GM19328 (cell line): ENCODE results near the gene NELFCD.
A peak's percentile ranks its signal among the peaks of the same experiment; 100 is the strongest.
"Not testable (repeated sequence)": the region's sequence is repeated elsewhere in the genome, so short reads cannot be mapped to it uniquely, and the experiment has no call there.

ENCODE experiments used
- ATAC-seq: cut with Tn5 transposase; IDR thresholded peaks from one replicate; pipeline ENCODE4 v1.9.1; 2021; ENCODE audit warnings: mild to moderate bottlenecking, moderate library complexity; ENCODE audit not compliant: unreplicated experiment

NELFCD gene, protein sequence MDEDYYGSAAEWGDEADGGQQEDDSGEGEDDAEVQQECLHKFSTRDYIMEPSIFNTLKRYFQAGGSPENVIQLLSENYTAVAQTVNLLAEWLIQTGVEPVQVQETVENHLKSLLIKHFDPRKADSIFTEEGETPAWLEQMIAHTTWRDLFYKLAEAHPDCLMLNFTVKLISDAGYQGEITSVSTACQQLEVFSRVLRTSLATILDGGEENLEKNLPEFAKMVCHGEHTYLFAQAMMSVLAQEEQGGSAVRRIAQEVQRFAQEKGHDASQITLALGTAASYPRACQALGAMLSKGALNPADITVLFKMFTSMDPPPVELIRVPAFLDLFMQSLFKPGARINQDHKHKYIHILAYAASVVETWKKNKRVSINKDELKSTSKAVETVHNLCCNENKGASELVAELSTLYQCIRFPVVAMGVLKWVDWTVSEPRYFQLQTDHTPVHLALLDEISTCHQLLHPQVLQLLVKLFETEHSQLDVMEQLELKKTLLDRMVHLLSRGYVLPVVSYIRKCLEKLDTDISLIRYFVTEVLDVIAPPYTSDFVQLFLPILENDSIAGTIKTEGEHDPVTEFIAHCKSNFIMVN

DNA sequence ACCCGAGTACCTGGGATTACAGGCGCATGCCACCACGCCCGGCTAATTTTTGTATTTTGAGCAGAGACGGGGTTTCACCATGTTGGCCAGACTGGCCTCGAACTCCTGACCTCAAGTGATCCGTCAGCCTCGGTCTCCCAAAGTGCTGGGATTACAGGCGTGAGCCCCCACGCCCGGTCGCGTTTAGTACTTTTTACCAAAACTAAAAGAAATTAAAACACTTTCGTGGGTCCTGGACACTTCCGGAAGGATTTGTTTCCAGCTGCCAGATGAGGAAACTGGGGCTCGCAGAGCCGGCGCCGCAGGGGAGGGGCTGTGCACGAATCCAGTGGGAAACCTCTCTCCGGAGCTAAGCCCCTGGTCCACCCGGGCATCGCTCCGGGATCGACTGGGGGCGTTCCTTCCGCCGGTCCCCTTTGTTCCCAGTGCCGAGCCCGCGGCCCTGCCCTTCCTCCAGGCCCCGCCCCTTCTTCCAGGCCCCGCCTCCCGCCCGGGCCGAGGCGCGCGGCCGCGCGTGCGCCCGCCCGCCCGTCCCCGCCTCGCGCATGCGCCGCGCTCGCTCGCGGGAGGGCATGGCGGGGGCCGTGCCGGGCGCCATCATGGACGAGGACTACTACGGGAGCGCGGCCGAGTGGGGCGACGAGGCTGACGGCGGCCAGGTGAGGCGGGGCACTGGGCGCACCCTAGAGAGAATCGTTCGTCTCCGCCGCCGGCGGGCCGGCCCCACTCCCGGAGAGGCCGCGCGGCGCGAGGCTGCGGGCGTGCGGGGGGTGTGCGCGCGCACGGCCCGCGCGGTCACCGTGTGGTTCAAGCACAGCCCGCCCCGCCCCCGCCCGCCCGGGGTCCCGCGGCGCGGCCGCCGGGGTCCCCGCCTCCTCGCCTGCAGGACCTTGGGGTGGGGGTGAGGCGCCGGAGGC lies at the start of gene NELFCD:
NELFCD (plus strand) TSS at position 546 of the 917 bp plus-strand sequence; CDS start at position 600, 54 bp downstream.
- ATAC-seq = peak; percentile 74

DNA sequence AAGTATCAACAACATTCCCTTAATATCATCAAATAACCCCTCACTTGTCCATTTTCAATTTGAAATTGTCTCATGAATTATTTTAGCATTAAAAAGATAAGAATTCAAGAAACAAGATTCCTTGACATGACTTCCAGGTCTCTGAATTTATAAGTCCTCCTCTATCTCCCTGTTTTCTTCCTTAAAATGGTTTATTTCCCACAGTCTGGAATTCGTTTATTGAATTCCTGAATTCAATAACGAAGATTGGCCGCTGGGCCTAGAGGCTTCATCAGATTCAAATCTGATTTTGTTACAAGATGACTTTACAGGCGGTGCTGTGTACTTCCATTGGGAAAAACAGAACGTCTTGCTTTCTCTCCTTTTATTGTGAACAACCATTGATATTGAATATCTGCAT lies 48.9 kb upstream of the NELFCD start:
- ATAC-seq = no peak

DNA sequence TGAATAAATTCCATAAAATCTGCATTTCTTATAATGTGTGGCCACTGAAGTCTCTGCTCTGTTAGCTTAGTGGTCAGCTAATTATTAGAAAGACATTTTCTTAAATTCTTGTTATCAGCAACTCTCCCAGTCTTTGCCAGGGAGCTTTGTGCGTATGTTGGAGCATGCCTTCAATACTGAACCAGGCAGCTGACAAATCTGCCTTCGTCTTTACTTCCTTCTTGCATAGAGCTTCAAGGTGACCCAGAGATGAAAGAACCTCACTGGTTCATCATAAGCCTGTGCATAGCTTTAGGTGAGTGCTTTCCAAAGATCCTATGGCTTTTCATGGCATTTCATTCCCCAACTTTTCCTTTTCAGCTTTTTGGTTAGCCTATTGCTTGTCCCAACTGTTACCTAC lies 43.0 kb upstream of the NELFCD start:
- no peak for ATAC-seq

DNA sequence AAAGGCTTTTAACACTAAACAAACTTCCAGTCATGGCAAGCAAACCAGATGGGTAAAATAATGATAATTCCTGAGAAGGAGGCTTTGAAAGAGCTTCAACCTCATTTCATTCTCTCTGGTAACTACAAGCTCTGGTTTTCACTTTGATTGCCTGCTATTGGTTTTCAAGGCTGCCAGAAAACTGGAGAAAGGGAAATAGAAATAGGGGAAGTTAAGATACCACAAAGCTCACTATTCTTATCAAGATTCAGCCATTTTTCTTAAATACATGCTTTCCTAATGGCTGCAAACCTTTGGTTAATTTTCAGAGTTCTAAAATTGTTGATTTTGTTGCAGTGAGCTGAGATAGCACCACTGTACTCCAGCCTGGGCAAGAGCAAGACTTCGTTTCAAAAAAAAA lies 42.5 kb upstream of the NELFCD start:
- ATAC-seq = no peak

DNA sequence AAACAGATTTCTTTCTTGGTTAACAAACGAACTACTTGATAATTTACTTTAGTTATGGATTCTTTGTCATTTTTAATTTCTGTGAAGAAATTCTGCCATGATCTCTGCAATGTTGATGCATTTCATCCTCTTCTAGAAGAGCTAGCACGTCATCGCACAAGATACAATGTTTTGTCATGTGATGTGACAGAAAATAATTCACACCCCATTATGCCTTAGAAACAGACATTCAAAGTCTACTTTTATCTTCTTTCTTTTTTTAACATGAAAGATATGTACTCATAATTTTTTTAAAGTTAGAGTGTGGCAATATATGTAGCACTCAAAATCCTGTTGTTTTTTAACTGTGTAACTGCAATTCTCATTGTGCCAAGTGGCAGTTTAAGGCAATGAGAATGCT lies 39.6 kb upstream of the NELFCD start:
- no peak for ATAC-seq

DNA sequence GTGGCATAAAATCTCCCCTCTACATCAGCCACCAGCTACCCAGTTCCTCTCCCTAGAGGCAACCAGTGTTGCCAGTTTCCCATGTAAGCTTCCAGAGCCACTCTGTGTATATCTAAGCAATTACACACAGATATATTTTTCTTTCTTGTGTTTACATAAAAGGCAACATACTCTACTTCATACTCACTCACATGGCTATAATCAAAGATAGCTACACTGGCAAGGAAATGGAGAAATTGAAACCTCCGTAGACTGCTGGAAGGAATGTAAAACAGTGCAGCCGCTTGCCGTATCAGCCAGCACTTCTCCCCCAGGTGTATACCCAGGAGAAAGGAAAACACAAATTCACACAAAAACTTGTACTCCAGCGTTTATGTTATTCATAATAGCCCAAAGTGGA lies 38.5 kb upstream of the NELFCD start:
- ATAC-seq = no peak

DNA sequence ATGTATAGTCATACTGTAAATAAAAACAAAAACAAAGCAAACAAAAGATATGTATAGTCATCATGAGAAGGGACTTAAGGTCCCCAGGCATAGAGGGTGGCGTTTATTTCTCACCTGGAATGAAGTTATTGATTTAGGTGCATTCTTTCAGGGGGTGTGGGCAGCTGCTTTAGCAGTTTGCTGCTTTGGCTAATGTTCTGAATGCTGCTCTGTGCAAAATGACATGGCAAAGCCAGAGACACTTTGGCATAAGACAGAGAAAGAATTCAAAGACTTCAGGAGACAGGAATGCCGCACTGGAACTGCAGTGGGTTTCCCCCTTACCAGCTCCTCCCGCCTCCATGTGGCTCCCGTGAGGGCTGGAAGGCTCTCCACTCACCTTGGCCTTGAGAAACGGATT lies 36.4 kb upstream of the NELFCD start:
- no peak for ATAC-seq

DNA sequence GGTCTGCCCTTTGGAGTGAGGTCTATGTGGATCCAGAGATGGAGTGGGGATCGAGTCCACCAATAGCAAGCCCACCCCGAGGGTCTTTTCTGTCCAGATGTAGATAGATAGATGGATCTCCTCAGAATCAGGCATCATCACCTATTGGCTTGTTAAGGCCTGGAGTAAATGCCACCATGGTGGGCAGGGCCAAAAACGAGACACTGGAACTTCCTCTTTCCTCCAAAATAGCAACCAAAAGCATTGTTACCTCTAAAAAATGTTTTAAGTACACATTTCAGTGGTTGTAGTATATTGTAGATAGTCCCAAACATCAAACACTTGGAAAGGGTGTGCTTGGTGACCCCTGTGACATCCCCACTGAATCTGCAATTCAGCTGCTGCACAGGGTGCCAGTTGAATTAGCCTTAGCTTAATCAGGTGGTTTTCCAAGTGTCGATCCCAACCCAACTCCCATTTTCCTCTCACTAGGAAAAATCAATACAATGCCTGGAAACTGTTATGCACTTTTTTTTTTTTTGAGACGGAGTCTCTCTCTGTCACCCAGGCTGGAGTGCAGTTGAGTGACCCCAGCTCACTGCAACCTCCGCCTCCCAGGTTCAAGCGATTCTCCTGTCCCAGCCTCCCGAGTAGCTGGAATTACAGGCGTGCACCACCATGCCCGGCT lies 35.0 kb upstream of the NELFCD start:
- no peak for ATAC-seq

DNA sequence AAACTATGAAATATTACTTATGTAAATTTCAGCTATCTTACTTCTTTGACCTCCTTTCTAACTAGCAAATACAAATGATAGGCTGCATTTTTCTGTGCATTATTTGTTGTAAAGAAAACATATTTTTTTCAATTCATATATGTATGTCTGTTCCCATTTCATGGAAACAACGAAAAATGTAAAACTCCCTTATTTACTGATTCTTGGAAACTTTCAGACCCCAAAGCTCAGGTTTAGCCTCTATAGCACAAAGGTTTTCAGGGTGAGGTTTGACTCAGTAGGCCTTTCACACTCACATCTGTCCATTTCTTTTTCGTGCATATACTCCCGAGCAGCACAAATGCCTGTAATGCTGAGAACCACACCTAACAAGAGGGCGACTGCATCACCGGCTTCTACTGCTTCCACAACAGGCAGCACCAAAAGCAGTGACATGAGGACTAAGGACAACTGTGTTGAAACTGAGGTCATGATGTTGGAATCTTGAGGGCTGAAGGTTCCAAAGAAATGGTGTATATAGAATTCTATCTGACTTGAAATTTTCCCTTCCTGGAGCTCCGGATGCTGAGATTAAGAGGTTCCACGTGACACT lies 33.2 kb upstream of the NELFCD start:
- not testable (repeated sequence) for ATAC-seq

DNA sequence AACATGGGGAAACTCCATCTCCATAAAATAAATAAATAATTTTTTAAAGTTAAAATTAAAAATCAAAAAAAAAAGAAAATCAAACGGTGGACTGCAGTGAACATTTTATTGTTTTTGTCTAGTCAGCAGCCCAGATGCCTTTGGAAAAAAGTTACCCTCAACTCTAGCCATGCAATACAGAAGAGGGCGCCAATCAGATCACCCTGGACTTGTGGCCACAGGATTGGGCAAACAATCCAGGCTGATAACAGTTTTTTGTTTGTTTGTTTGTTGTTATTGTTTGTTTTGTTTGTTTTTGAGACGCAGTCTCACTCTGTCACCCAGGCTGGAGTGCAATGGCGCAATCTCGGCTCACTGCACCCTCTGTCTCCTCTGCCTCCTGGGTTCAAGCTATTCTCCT lies 30.5 kb upstream of the NELFCD start:
- ATAC-seq = no peak

DNA sequence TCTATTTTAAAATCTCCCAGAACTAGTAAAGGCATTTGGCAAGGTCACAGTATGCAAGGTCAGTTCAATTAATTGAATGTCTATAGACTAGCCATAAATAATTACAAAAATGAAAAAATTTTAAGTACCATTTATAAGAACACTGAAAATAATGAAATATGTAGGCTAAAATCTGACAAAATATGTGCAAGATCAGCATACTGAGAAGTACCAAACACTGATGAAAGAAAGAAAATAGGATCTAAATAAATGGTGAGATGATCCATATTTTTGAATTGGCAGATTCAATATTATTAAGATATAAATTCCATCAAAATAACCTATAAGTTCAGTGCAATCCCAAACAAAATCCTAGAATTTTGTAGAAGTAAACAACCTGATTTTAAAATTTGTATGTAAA lies 28.0 kb upstream of the NELFCD start:
- ATAC-seq = no peak

DNA sequence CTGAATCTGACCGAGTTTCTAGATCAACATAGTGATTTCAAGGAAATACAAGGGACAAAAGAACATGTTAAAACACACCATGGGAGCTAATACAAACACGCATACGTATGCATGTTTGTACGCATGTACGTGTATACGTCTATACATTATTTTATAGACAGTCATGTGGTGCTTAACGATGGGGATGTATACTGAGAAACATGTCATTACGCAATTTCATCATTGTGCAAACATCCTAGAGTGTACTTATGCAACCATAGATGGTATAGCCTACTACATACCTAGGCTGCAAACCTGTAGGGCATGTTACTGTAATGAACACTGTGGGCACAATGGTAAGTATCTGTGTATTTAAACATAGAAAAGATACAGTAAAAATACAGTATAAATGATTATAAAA lies 25.0 kb upstream of the NELFCD start:
- no peak for ATAC-seq

DNA sequence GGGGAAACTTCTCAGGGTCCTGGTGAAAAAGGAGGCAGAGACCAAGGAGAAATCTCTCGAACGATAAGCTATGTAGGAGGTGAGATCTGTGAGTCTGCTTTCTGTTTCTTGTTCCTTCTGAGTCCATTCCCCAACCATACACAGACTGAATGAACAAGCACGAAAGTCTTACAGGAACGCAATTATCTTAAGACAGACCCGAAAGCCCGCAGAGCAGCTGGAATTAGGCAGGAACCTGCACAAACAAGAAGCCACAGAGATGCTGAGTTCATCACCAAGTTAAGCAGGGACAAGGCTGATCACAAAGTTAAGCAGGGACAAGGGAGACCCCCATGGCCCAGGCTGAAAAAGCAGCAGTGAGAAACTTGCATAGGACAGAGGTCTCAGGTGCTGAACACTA lies 21.4 kb upstream of the NELFCD start:
- no peak for ATAC-seq

DNA sequence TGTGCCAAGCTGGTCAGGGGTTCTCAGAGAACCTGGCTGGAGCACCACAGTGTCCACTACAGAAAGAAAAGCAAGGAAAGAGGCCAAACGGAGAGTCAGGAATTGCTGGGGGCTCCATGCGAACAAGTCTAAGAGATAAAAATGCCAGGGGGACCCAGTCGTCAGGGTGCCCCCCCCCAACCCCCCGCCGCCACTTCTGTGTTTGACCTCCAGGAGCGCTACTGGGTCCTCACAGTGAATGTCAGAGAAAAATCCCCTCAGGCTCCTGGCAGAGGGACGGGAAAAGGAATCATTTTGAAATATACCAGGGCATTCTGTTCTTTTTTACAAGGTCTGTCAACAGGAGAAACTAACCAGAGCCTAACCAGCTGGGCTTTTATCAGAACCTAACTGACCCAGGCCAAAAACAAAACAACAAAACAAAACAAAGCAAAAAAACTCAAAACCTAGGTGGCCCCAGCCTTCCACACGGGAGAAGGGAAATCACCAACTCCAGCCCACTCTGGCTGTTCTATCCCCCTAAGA lies 17.9 kb upstream of the NELFCD start:
- no peak for ATAC-seq

DNA sequence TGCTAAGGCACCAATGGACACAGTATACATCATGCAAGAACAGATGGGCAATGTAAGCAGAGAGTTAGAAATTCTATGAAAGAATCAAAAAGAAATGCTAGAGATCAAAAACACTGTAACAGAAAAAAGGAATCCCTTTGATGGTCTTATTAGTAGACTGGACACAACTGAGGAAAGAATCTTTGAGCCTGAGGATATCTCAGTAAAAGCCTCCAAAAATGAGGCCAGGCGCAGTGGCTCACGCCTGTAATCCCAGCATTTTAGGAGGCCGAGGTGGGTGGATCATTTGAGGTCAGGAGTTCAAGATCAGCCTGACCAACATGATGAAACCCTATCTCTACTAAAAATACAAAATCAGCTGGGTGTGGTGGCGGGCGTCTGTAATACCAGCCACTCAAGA lies 17.1 kb upstream of the NELFCD start:
- not testable (repeated sequence) for ATAC-seq

DNA sequence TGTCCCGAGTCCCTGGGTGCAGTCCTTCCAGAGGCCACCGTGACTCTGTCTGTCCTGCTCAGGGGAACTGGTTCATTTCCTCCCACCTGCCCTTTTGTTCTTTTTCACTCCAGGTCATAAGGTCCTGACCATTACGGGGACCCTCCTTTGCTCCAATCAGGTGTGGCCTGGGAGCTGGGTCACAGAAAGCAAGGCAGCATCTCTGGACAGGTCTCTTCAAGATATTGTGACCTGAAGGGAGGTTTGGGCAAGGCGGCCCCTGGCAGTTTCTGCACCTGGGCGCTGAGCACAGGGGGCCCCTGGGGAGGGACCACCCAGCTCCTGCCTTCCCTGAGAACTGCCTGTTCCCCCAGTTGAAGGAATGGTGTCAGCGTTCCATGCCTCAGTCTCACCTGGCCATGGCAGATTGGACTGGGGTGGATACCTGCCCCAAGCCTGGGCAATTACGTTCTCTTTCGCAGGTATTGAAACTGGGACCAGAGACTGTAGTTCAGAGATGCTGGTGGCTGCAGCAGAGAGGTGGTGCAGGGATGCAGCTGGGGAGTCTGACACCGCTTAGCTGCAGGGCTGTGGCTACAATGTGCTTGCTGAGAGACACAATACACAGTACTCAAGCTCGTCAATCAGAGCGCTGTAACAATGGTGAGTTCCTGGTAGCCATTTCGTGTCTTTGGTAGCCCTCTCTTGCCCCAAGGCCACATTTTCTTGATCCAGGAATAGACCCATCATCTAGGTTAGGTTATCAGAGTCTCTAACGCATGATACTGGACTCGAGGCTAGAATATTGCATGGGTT lies 15.6 kb upstream of the NELFCD start:
- no peak for ATAC-seq

DNA sequence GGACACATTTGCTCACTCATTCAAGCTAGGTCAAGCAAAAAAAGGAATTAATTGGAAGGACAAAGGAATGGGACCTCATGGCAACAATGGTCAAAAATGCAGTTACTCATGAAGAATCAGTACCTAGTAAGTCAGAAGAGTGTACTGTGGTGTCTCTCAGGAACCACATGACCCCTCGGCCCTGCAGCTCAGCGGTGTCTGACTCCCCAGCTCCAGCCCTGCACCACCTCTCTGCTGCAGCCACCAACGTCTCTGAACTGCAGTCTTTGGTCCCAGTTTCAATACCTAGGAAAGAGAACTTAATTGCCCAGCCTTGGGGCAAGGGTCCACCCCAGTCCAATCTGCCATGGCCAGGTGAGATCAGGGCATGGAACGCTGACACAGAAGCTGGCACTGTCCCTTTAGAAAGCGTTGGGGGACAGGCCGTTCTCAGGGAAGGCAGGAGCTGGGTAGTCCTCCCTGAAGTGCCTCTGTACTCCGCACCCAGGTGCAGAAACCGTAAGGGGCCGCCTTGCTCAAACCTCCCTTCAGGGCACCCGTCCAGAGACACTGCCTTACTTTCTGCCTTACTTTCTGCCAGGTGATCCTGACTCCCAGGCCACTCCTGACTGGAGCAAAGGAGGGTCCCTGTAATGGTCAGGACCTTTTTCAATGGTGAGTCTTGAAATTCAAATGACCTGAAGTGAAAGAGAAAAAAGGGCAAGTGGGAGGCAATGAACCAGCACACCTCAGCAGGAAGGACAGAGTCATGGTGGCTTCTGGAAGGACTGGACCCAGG lies 13.2 kb upstream of the NELFCD start:
- ATAC-seq = no peak

DNA sequence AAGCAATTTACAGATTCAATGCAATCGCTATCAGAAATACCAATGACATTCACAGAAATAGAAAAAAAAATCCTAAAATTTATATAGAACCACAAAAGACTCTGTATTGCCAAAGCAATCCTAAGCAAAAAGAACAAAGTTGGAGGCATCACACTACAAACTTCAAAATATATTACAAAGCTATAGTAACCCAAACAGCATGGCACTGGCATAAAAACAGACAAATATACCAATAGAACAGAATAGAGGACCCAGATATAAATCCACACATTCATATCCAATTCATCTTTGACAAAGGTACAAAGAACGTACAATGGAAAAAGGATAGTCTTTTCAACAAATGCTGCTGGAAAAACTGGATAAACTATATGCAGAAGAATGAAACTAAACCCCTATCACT lies 11.6 kb upstream of the NELFCD start:
- ATAC-seq = no peak

DNA sequence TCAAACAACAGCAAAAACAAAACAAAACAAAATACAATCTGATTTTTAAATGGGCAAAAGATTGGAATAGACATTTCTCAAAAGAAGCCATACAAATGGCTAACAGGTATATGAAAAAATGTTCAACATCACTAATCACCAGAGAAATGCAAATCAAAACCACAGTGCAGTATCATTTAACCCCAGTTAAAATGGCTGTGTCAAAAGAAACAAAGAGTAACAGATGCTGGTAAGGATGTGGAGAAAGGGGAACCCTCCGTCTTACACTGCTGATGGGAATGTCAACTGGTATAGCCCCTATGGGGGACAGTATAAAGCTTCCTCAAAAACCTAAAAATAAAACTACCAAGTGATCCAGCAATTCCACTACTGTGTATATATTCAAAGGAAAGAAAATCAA lies 10.9 kb upstream of the NELFCD start:
- ATAC-seq = peak; percentile 60
